NOMO-1 treated with DMSO at 0.1 percent for 48 hours (cell line): ENCODE data around the gene TPGS1.
A peak's percentile ranks its signal among the peaks of the same experiment; 100 is the strongest.

Experiments
- DNase-seq: peaks from one replicate; lab custom pipeline; 2025; ENCODE audit not compliant: unreplicated experiment; lab: John Stamatoyannopoulos, UW

The TPGS1 gene

DNA sequence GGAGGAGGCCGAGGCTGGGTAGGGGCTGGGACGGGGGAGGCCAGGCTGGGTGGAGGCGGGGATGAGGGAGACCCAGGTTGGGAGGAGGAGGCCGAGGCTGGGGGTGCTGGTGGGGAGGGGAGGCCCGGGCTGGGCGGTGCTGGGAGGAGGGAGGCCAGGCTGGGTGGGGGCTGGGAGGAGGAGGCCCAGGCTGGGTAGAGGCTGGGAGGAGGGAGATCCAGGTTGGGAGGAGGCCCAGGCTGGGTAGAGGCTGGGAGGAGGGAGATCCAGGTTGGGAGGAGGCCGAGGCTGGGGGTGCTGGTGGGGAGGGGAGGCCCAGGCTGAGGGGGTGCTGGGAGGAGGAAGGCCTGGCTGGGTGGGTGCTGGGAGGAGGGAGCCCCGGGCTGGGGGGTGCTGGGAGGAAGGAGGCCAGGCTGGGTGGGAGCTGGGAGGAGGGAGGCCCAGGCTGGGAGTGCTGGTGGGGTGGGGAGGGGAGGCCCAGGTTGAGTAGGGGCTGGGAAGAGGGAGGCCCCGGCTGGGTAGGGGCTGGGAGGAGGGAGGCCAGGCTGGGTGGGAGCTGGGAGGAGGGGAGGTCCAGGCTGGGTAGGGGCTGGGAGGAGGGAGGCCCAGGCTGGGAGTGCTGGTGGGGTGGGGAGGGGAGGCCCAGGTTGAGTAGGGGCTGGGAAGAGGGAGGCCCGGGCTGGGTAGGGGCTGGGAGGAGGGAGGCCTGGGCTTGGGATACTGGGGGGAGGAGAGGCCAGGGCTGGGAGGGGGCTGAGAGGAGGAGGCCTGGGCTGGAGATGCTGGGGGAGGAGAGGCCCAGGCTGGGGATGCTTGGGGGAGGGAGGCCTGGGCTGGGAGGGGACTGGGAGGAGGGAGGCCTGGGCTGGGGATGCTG, 10.7 kb downstream of the TPGS1 start:
- no peak for DNase-seq

- no peak for DNase-seq
Measured at GRCh38 chr19:518598-519231, 11.4 kb downstream of the TPGS1 start.

GRCh38 chr19:519449-519865, 12.2 kb downstream of the TPGS1 start:
- no peak for DNase-seq

GRCh38 chr19:522726-523125, 15.4 kb downstream of the TPGS1 start:
- no peak for DNase-seq

GRCh38 chr19:524062-524674, 16.9 kb downstream of the TPGS1 start:
- no peak for DNase-seq

- no peak for DNase-seq
Measured at GRCh38 chr19:525029-525428, 17.7 kb downstream of the TPGS1 start.

DNA sequence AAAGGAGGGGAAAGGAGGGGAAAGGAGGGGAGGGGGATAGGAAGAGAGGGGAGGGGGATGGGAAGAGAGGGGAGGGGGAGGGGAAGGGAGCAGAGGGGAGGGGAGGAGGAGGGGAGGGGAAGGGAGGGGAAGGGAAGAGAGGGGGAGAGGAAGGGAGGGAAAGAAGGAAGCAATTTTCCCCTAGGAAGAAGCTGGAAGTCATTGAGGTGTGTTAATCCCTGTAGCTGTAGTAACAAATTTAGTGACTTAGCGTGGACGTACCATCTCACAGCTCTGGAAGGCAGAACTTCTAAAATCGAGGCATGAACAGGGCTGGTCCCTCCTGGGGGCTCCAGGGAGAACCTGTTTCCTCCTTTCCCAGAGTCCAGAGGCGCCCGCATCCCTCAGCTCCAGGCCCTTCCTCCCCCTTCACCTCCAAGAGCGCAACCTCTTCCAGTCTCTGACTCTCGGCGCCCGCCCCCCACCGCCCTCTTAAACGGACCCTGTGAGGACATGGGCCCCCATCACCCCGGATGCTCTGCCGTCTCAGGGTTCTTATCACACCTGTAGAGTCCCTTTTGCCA, 18.6 kb downstream of the TPGS1 start:
- no peak for DNase-seq

- no peak for DNase-seq
Measured at GRCh38 chr19:530134-531008, 23.1 kb downstream of the TPGS1 start.

DNA sequence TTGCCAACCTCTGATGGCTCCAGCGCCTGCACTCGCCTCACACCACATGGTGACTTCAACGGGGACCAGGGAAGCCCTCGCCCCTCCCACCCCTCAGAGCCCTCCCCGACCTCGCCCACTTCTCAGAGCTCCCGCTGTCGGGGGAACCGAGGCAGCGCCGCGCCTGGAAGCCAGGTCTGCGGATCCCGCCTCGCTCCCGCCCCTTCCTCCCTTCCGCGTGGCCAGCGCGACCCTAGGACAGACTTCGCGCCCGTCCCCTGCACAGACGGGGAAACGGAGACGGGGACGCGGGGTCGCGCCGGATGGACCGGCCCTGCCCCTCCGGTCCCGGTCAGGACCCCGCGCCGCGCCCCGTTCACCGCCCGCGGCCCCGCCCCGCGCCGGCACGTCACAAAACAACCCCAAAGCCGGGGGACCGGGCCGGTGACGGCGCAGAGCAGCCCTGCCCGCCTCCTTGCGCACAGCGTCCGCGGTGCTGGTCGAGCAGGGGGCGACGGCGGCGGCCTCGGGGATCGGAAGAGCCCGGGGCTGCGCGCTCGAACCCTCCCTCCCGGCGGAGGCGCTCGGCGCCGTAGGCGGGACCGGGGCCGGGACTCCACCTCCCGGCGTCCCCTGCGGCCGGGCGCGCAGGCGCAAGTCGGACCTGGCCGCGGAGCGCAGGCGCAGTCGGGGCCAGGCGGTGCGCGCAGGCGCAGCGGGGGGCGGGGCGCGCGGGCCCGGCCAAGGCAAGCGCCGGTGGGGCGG, 23.9 kb downstream of the TPGS1 start:
- peak; percentile 74 for DNase-seq

DNA sequence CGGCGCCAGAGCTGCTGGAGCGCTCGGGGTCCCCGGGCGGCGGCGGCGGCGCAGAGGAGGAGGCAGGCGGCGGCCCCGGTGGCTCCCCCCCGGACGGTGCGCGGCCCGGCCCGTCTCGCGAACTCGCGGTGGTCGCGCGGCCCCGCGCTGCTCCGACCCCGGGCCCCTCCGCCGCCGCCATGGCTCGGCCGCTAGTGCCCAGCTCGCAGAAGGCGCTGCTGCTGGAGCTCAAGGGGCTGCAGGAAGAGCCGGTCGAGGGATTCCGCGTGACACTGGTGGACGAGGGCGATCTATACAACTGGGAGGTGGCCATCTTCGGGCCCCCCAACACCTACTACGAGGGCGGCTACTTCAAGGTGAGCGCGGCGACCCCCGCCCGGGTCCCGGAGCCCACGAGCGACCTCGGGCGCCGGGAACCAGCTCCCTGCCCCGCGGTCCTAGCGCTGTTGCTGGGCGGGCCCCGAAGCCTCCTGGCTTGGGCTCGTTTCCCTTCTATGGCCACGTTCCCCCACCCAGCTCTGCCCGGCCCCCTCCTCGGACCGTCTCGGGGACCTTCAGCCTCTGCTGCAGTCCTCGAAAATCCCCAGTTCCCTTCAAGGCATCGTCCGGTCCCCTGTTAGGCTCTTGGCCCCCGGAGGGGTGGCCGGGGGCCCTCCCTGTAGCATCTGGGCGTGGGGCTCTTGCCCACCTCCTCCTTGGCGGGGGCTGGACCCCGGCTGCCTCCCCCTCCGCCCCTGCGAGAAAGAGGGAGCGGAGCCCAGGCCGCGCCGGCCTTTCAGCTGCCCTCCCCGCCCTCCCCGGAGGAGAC, 24.7 kb downstream of the TPGS1 start, which contains the start of gene CDC34:
Gene CDC34, plus strand, starts transcription at position 8 of the 808 bp plus-strand sequence. Its CDS starts 172 bp downstream, at position 180.
- DNase-seq = peak; percentile 28

- DNase-seq = peak; percentile 37
Measured at GRCh38 chr19:532561-533363, 25.5 kb downstream of the TPGS1 start.

DNA sequence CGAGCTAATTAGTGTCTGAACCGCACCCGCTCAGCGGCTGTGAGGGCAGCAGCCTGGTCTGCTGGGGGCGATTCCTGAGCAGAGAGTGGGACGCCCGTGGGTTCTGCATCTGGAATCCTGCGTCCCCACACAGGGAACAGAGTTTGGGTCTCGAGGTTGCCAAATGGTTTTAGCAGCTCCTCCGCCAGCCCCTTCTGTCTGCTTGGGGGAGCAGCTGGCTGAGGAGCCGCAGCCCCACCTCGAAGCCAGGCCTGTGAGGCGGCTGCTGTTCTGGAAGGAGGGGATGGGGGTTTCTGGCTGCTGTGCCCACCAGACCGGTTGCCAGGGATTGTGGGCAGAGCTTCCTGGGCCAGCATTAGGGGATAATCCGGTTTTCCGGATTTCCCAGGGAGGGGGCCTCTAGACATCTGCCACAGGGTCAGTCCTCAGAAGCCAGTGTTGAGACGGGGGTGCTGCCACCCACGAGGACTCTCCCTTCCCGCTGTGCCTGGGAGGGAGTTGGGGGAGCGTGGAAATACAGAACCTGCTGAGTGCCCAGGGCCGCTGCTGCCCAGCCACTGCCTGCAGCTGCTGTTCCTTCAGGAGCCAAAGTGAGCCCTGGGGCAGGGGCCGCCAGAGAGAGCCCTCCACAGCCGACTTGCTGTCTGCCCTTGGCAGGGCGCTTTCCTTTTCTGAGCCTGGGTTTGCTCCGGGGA, 26.2 kb downstream of the TPGS1 start:
- DNase-seq = no peak

DNA sequence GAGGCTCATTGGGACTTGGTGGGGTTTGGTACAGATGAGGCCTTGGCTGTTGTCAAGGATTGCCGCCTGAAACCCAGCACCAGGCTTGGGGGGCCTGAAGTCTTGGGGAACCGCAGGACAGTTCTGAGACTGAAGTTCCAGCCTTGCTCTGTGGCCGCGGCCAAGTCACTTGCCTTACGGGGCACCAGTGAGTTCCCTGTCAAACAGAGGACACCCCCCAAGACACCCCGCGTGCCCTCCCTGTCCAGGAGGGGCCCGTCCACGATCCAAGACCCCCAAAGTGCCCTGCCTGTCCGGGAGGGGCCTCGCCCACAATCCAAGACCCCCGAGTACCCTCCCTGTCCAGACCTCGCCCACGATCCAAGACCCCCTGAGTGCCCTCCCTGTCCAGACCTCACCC, 26.8 kb downstream of the TPGS1 start:
- DNase-seq = no peak

GRCh38 chr19:535017-535835, 27.9 kb downstream of the TPGS1 start:
- no peak for DNase-seq

- no peak for DNase-seq
Measured at GRCh38 chr19:536031-536880, 29.0 kb downstream of the TPGS1 start.

DNA sequence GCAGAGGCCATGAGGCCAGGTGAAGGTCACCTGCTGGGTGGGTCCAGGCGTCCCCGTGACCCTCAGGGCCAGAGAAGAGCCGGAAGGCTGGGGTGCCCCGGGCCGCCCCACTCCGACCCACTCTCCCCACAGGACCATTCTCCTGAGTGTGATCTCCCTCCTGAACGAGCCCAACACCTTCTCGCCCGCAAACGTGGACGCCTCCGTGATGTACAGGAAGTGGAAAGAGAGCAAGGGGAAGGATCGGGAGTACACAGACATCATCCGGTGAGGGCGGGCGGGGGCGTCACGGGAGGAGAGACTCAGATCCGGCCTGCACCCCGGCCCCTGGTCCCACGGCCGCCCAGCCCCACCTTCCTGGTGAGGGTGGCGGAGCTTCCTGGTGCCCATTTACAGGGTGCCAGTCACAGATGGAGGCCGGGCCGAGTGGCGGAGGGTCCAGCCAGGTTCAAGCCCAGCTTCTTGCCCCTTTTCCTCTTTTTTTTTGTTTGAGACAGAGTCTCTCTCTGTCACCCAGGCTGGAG, 29.6 kb downstream of the TPGS1 start:
- DNase-seq = no peak
